A549 (cell line): Measurements from ENCODE around the gene SOX18. TPM values are rescaled to one million over a fixed set of nuclear protein-coding genes. Genes with fewer than 3 reads are reported as not detected.

ENCODE experiments used
- ATAC-seq, 2 experiments: fragments of 200-7000 bp in 1 of 2; fragments of >200 bp in 1 of 2; cut with Nextera tagmentation in 1 of 2; cut with Tn5 transposase in 1 of 2; 3 replicates each; pipeline versions ENCODE4 v1.8.0 to v1.9.1; 2018 to 2020; ENCODE audit warnings: mild to moderate bottlenecking in 1 of 2, moderate library complexity in 1 of 2
- CTCF ChIA-PET: fragments of 300-600 bp; sonication (Branson Sonifier 250); formaldehyde crosslinking; extraction: SDS; loops from one replicate; lab custom pipeline; 2021; ENCODE audit warnings: antibody characterized with exemption, inconsistent platforms; lab: Yijun Ruan, JAX
- POLR2A ChIA-PET: fragments of 350-600 bp; formaldehyde crosslinking; extraction: SDS; loops from one replicate; lab custom pipeline; 2021; ENCODE audit warnings: antibody characterized with exemption, inconsistent platforms; lab: Yijun Ruan, JAX
- DNase-seq, 2 experiments: peaks; one replicate each; pipeline versions ENCODE4 v3.0.0 to v3.0.0-alpha.2; 2011 to 2016; ENCODE audit warnings: low read depth in 1 of 2, low spot score in 1 of 2
- FAIRE-seq: peaks from 2 replicates; lab custom pipeline; 2011; peaks lifted over from hg19 to GRCh38; lab: Jason Lieb, UNC
- H3K27ac ChIP-seq, 2 experiments: fragments of >200 bp; sonication (Bioruptor Twin); formaldehyde crosslinking; 3 replicates each; pipeline ENCODE4 v1.5.1; 2016 to 2017
- H3K4me1 ChIP-seq: fragments of >200 bp; sonication (Bioruptor Twin); formaldehyde crosslinking; 3 replicates; pipeline ENCODE4 v1.6.1; 2016
- H3K4me2 ChIP-seq: fragments of >200 bp; sonication (Bioruptor Twin); formaldehyde crosslinking; 3 replicates; pipeline ENCODE4 v1.6.1; 2016
- H3K4me3 ChIP-seq: fragments of >200 bp; sonication (Bioruptor Twin); formaldehyde crosslinking; 3 replicates; pipeline ENCODE4 v1.5.1; 2016
- H3K9me3 ChIP-seq: fragments of >200 bp; sonication (Bioruptor Twin); formaldehyde crosslinking; 3 replicates; pipeline ENCODE4 v1.6.1; 2016
- ATOH8 ChIP-seq: fragments of 250-450 bp; sonication (Bioruptor Pico); IDR thresholded peaks from 2 replicates; pipeline ENCODE4 v1.5.0; 2020; ENCODE audit warnings: low read depth, mild to moderate bottlenecking, moderate library complexity
- BHLHE40 ChIP-seq: IDR thresholded peaks from 2 replicates; pipeline ENCODE4 v1.6.1; 2012; ENCODE audit warnings: low read depth, low read length, inconsistent platforms
- CBX2 ChIP-seq: fragments of 200-600 bp; sonication (generic); IDR thresholded peaks from 2 replicates; pipeline ENCODE4 v1.6.1; 2016; ENCODE audit warnings: low read depth, mild to moderate bottlenecking, borderline replicate concordance
- CBX8 ChIP-seq: fragments of 200-600 bp; sonication (generic); IDR thresholded peaks from 2 replicates; pipeline ENCODE4 v1.6.1; 2016
- CEBPB ChIP-seq, 2 experiments: fragments of >200 bp in 1 of 2; sonication (Bioruptor Twin) in 1 of 2; formaldehyde crosslinking in 1 of 2; IDR thresholded peaks; 2 replicates each; pipeline ENCODE4 v1.6.1; 2012 to 2016
- CHD4 ChIP-seq: fragments of 200-600 bp; sonication (generic); IDR thresholded peaks from 2 replicates; pipeline ENCODE4 v1.6.1; 2016; ENCODE audit warnings: antibody characterized with exemption, mild to moderate bottlenecking, borderline replicate concordance
- EP300 ChIP-seq, 2 experiments: fragments of >200 bp; sonication (Bioruptor Twin); formaldehyde crosslinking; IDR thresholded peaks; 2 replicates in 1 of 2; 3 replicates in 1 of 2; pipeline ENCODE4 v1.6.1; 2016 to 2017
- ESRRA ChIP-seq: fragments of 150-350 bp; IDR thresholded peaks from 2 replicates; pipeline ENCODE4 v1.6.1; 2014; ENCODE audit warnings: mild to moderate bottlenecking, low read length, borderline replicate concordance
- FOSB ChIP-seq: fragments of 250-450 bp; sonication (Bioruptor Pico); IDR thresholded peaks from 2 replicates; pipeline ENCODE4 v1.5.0; 2020; ENCODE audit warnings: mild to moderate bottlenecking, moderate library complexity
- FOXS1 ChIP-seq: fragments of 250-450 bp; sonication (Bioruptor Pico); IDR thresholded peaks from 2 replicates; pipeline ENCODE4 v1.5.0; 2020; ENCODE audit warnings: mild to moderate bottlenecking, moderate library complexity
- GATA3 ChIP-seq: IDR thresholded peaks from 2 replicates; pipeline ENCODE4 v1.6.1; 2012; ENCODE audit warnings: borderline replicate concordance
- HES2 ChIP-seq: fragments of >200 bp; sonication (Bioruptor Twin); formaldehyde crosslinking; IDR thresholded peaks from 2 replicates; pipeline ENCODE4 v1.6.1; 2016
- HOXB13 ChIP-seq: fragments of 250-450 bp; sonication (Bioruptor Pico); IDR thresholded peaks from 2 replicates; pipeline ENCODE4 v1.5.0; 2020; ENCODE audit warnings: low read depth, mild to moderate bottlenecking, moderate library complexity
- HOXB5 ChIP-seq: fragments of 250-450 bp; sonication (Bioruptor Pico); IDR thresholded peaks from 2 replicates; pipeline ENCODE4 v1.5.0; 2020; ENCODE audit warnings: mild to moderate bottlenecking, moderate library complexity
- JUNB ChIP-seq: fragments of >200 bp; sonication (Bioruptor Twin); formaldehyde crosslinking; IDR thresholded peaks from 2 replicates; pipeline ENCODE4 v1.6.1; 2016
- KDM5A ChIP-seq: fragments of 200-600 bp; sonication (generic); IDR thresholded peaks from 2 replicates; pipeline ENCODE4 v1.6.1; 2016; ENCODE audit warnings: antibody characterized with exemption, mild to moderate bottlenecking
- MAFK ChIP-seq: fragments of 450-650 bp; IDR thresholded peaks from 2 replicates; pipeline ENCODE4 v1.6.1; 2014; ENCODE audit not compliant: partially characterized antibody
- MAX ChIP-seq: IDR thresholded peaks from 2 replicates; pipeline ENCODE4 v1.6.1; 2012
- NPAS2 ChIP-seq: fragments of 250-450 bp; sonication (Bioruptor Pico); IDR thresholded peaks from 2 replicates; pipeline ENCODE4 v1.8.0; 2022; ENCODE audit warnings: mild to moderate bottlenecking, moderate library complexity, borderline replicate concordance
- POLR2A ChIP-seq: IDR thresholded peaks from 2 replicates; pipeline ENCODE4 v1.6.1; 2012; ENCODE audit warnings: mild to moderate bottlenecking, low read length
- RARB ChIP-seq: fragments of 250-450 bp; sonication (Bioruptor Pico); IDR thresholded peaks from 2 replicates; pipeline ENCODE4 v1.8.0; 2021; ENCODE audit warnings: mild to moderate bottlenecking, moderate library complexity
- REST ChIP-seq: fragments of 200-600 bp; sonication (generic); IDR thresholded peaks from 2 replicates; pipeline ENCODE4 v1.6.1; 2016; ENCODE audit warnings: antibody characterized with exemption, mild to moderate bottlenecking, moderate library complexity
- SREBF2 ChIP-seq: fragments of 450-650 bp; IDR thresholded peaks from 2 replicates; pipeline ENCODE4 v1.6.1; 2014; ENCODE audit warnings: mild to moderate bottlenecking, moderate library complexity
- ZFP36 ChIP-seq: fragments of 450-650 bp; IDR thresholded peaks from 2 replicates; pipeline ENCODE4 v1.6.1; 2014; ENCODE audit warnings: borderline replicate concordance; ENCODE audit not compliant: partially characterized antibody
- ZSCAN20 ChIP-seq: fragments of 250-450 bp; sonication (Bioruptor Pico); IDR thresholded peaks from 2 replicates; pipeline ENCODE4 v1.8.0; 2022; ENCODE audit warnings: mild to moderate bottlenecking, moderate library complexity
- whole genome bisulfite sequencing: methylation state at CpG from one replicate; pipeline ENCODE4 v1.1.6; 2017; ENCODE audit errors: missing lambda C conversion rate; 5-methylcytosine and 5-hydroxymethylcytosine counted together
- polyA plus RNA-seq, 4 experiments: library from polyadenylated mRNA; depleted of rRNA in 3 of 4; stranded (reverse); fragments of >200 nt; fragmentation: RNase III in 1 of 4; extraction: RNeasy Plus Mini Kit Qiagen cat#74134 plus additional on column Dnase treatment in 1 of 4; gene quantifications; 2 replicates in 3 of 4; 3 replicates in 1 of 4; pipeline ENCODE4 v1.2.3, GENCODE V29; 2011 to 2017

The SOX18 gene
- polyA plus RNA-seq, 2 of the 4 experiments (the other 2 are of a cell fraction) = 0.19 to 1.4 TPM

- Histone ChIP-seq H3K4me2 (no peak overlapping the region), H3K4me1 (peaks cover 5% of the 10 kb centered on the region; the same call in 2 of the 3 replicates), H3K9me3 (no peaks in the 10 kb centered on the region), H3K4me3 (no peak overlapping the region), H3K27ac (no peak overlapping the region)
- 90% methylated on average over 31 of the region's 31 CpGs for WGBS
- no peak for DNase-seq
- no peak for ATAC-seq
- no peak for FAIRE-seq
- CTCF ChIA-PET = interaction anchor here (0.7 to 2.4 kb wide), 4 partner anchors 25 to 87 kb away, joined by 3 to 9 read pairs (median 4); no protein-coding TSS in a partner anchor
- TF ChIP-seq JUNB (no peak), CBX8 (no peak), MAX (no peak), ZFP36 (no peak), CEBPB (IDR thresholded peaks at IDR 0.05) (no peak), ATOH8 (no peak), BHLHE40 (no peak), SREBF2 (no peak), POLR2A (no peak), REST (no peak), FOSB (CRISPR knock-in tag) (no peak), HOXB5 (CRISPR knock-in tag) (no peak), RARB (no peak), HOXB13 (CRISPR knock-in tag) (no peak), KDM5A (no peak), EP300 (IDR thresholded peaks at IDR 0.05) (no peak), HES2 (no peak), CHD4 (no peak)
- TF ChIP-seq, all 56 proteins: peak for 0
- POLR2A ChIA-PET = no interaction called here
These were observed 16.5 kb downstream of the SOX18 start for GRCh38 chr20:64032706-64033624.

GRCh38 chr20:64031822-64032314, 17.6 kb downstream of the SOX18 start:
- TF ChIP-seq HES2 (no peak), BHLHE40 (no peak), ZSCAN20 (CRISPR knock-in tag) (no peak), GATA3 (no peak), CBX2 (no peak), MAFK (no peak), NPAS2 (no peak), CBX8 (no peak), ESRRA (no peak), FOXS1 (no peak)
- TF ChIP-seq, all 56 proteins: peak for 0
- Histone ChIP-seq H3K4me2 (no peak overlapping the region), H3K4me1 (0 out of 3 replicates have a peak, but pooled peaks cover 2% of the 10 kb centered on the region), H3K27ac (no peak overlapping the region), H3K4me3 (no peak overlapping the region), H3K9me3 (no peaks in the 10 kb centered on the region)
- DNase-seq (no peak), FAIRE-seq (no peak), ATAC-seq (no peak)
- CTCF ChIA-PET = interaction anchor here (1.4 to 1.5 kb wide), 2 partner anchors 9 to 58 kb away, joined by 4 read pairs; no protein-coding TSS in a partner anchor
- POLR2A ChIA-PET = no interaction called here
- 91% methylated on average over 19 of the region's 19 CpGs for WGBS
